IMR-90 (cell line): Measurements from ENCODE around the gene TNFRSF18. TPM values are rescaled to one million over a fixed set of nuclear protein-coding genes. Genes with fewer than 3 reads are reported as not detected.

Experiments used
- ATAC-seq: fragments of 200-7000 bp; cut with Tn5 transposase; 2 replicates; pipeline ENCODE4 v1.9.1; 2020; ENCODE audit warnings: low read depth, mild to moderate bottlenecking, moderate library complexity
- BruUV-seq: library from RNA; stranded (reverse); fragments of 400-500 nt; replicated peaks from 2 replicates; lab custom pipeline; 2021; lab: Mats Ljungman, UMichigan
- CTCF ChIA-PET: fragments of 300-600 bp; formaldehyde crosslinking; extraction: SDS; loops from one replicate; lab custom pipeline; 2021; ENCODE audit warnings: antibody characterized with exemption; lab: Yijun Ruan, JAX
- POLR2A ChIA-PET: fragments of 300-600 bp; sonication (Branson Sonifier 250); formaldehyde crosslinking; loops from one replicate; lab custom pipeline; 2022; ENCODE audit warnings: antibody characterized with exemption; ENCODE audit not compliant: unreplicated experiment; lab: Charles Lee
- DNase-seq: peaks from one replicate; pipeline ENCODE4 v3.0.0; 2013
- H2AFZ ChIP-seq: replicated peaks from 2 replicates; pipeline ENCODE3; 2013; ENCODE audit warnings: low read length, mild to moderate bottlenecking; ENCODE audit not compliant: poor library complexity
- H2AK5ac ChIP-seq: 2 replicates; pipeline ENCODE4 v1.6.1; 2013; ENCODE audit warnings: low read depth, low read length, inconsistent platforms
- H2AK9ac ChIP-seq: replicated peaks from 2 replicates; pipeline ENCODE3; 2013; ENCODE audit warnings: mild to moderate bottlenecking, low read depth, low read length, moderate library complexity; ENCODE audit not compliant: poor library complexity
- H2BK120ac ChIP-seq: 2 replicates; pipeline ENCODE4 v1.6.1; 2013; ENCODE audit warnings: low read depth, low read length, inconsistent platforms
- H2BK15ac ChIP-seq: 3 replicates; pipeline ENCODE4 v1.6.1; 2013; ENCODE audit warnings: low read depth, low read length, inconsistent platforms
- H2BK20ac ChIP-seq: 2 replicates; pipeline ENCODE4 v1.6.1; 2013; ENCODE audit warnings: low read depth, mild to moderate bottlenecking, inconsistent platforms, low read length, moderate library complexity
- H2BK5ac ChIP-seq: 2 replicates; pipeline ENCODE4 v1.6.1; 2013; ENCODE audit warnings: mild to moderate bottlenecking, low read depth, low read length, inconsistent platforms; ENCODE audit not compliant: poor library complexity, severe bottlenecking
- H3K14ac ChIP-seq: replicated peaks from 2 replicates; pipeline ENCODE4 v1.6.1; 2013; ENCODE audit warnings: low read depth, low read length, inconsistent platforms
- H3K18ac ChIP-seq: 2 replicates; pipeline ENCODE4 v1.6.1; 2013; ENCODE audit warnings: low read depth, low read length, control low read depth
- H3K23ac ChIP-seq: 2 replicates; pipeline ENCODE4 v1.6.1; 2013; ENCODE audit warnings: low read depth, low read length, inconsistent platforms
- H3K27ac ChIP-seq: 2 replicates; pipeline ENCODE4 v1.5.1; 2013; ENCODE audit warnings: mild to moderate bottlenecking, control low read depth, low read length; ENCODE audit not compliant: insufficient read depth
- H3K27me3 ChIP-seq: 2 replicates; pipeline ENCODE4 v1.6.1; 2013; ENCODE audit warnings: low read length; ENCODE audit not compliant: control insufficient read depth, insufficient read depth
- H3K36me3 ChIP-seq: 2 replicates; pipeline ENCODE4 v1.6.1; 2013; ENCODE audit warnings: low read length, mixed read lengths; ENCODE audit not compliant: control insufficient read depth, insufficient read depth
- H3K4ac ChIP-seq: 2 replicates; pipeline ENCODE4 v1.6.1; 2013; ENCODE audit warnings: low read depth, low read length, inconsistent platforms
- H3K4me1 ChIP-seq: 2 replicates; pipeline ENCODE4 v1.6.1; 2013; ENCODE audit warnings: low read length, mixed read lengths; ENCODE audit not compliant: control insufficient read depth, insufficient read depth
- H3K4me2 ChIP-seq: 2 replicates; pipeline ENCODE4 v1.6.1; 2013; ENCODE audit warnings: low read depth, mild to moderate bottlenecking, control low read depth, low read length, moderate library complexity
- H3K4me3 ChIP-seq: 2 replicates; pipeline ENCODE4 v1.5.1; 2013; ENCODE audit warnings: low read depth, mild to moderate bottlenecking, control low read depth, low read length, moderate library complexity; ENCODE audit not compliant: insufficient read depth
- H3K56ac ChIP-seq: 2 replicates; pipeline ENCODE4 v1.6.1; 2013; ENCODE audit warnings: low read length, inconsistent platforms; ENCODE audit not compliant: insufficient read depth; ENCODE audit errors: extremely low read depth
- H3K79me1 ChIP-seq, 2 experiments: 2 replicates each; pipeline ENCODE4 v1.6.1; 2013; ENCODE audit warnings: low read length in 2 of 2, inconsistent platforms in 1 of 2, low read depth in 1 of 2
- H3K9ac ChIP-seq: 2 replicates; pipeline ENCODE4 v1.6.1; 2013; ENCODE audit warnings: low read depth, low read length, control low read depth
- H3K9me1 ChIP-seq: 2 replicates; pipeline ENCODE4 v1.6.1; 2013; ENCODE audit warnings: low read length, inconsistent platforms; ENCODE audit not compliant: insufficient read depth
- H3K9me3 ChIP-seq: 2 replicates; pipeline ENCODE4 v1.6.1; 2013; ENCODE audit warnings: low read length; ENCODE audit not compliant: control insufficient read depth, insufficient read depth
- H4K20me1 ChIP-seq: 2 replicates; pipeline ENCODE4 v1.6.1; 2013; ENCODE audit warnings: low read length, inconsistent platforms; ENCODE audit not compliant: insufficient read depth
- H4K5ac ChIP-seq: 2 replicates; pipeline ENCODE4 v1.6.1; 2013; ENCODE audit warnings: mild to moderate bottlenecking, low read depth, low read length, control low read depth
- H4K8ac ChIP-seq, 2 experiments: 2 replicates each; pipeline ENCODE4 v1.6.1; 2013; ENCODE audit warnings: low read depth in 2 of 2, low read length in 2 of 2, control low read depth in 1 of 2, inconsistent platforms in 1 of 2
- H4K91ac ChIP-seq: 2 replicates; pipeline ENCODE4 v1.6.1; 2013; ENCODE audit warnings: low read depth, low read length, inconsistent platforms; ENCODE audit not compliant: insufficient read depth
- BHLHE40 ChIP-seq: fragments of 150-350 bp; IDR thresholded peaks from 2 replicates; pipeline ENCODE4 v1.6.1; 2016; ENCODE audit warnings: mild to moderate bottlenecking, low read depth, low read length
- CTCF ChIP-seq: conservative IDR thresholded peaks from 2 replicates; pipeline ENCODE4 v1.5.1; 2012; ENCODE audit warnings: mild to moderate bottlenecking, low read depth, low read length, improper control_type of control experiment
- FOS ChIP-seq: fragments of 150-350 bp; IDR thresholded peaks from 2 replicates; pipeline ENCODE4 v1.6.1; 2016; ENCODE audit warnings: low read depth, low read length
- NFE2L2 ChIP-seq: fragments of 150-350 bp; IDR thresholded peaks from 2 replicates; pipeline ENCODE4 v1.6.1; 2016; ENCODE audit warnings: low read depth, mild to moderate bottlenecking, low read length
- POLR2A ChIP-seq: IDR thresholded peaks from 2 replicates; pipeline ENCODE4 v1.6.1; 2012; ENCODE audit warnings: mild to moderate bottlenecking, low read depth, low read length
- RCOR1 ChIP-seq: IDR thresholded peaks from 2 replicates; pipeline ENCODE4 v1.6.1; 2012; ENCODE audit warnings: mild to moderate bottlenecking, low read length, improper control_type of control experiment; ENCODE audit not compliant: insufficient replicate concordance
- RFX5 ChIP-seq: IDR thresholded peaks from 2 replicates; pipeline ENCODE4 v1.8.0; 2012; ENCODE audit warnings: low read depth, mild to moderate bottlenecking, low read length, moderate library complexity
- USF2 ChIP-seq: fragments of 150-350 bp; IDR thresholded peaks from 2 replicates; pipeline ENCODE4 v1.6.1; 2017; ENCODE audit warnings: mild to moderate bottlenecking, antibody characterized with exemption, low read length, low read depth
- WGBS, 2 experiments: methylation state at CpG; one replicate each; pipeline versions ENCODE4 v1.1.5 to v1.1.7; 2013; ENCODE audit warnings: missing lambda C conversion rate in 2 of 2; ENCODE audit not compliant: insufficient read length in 1 of 2; ENCODE audit errors: extremely low coverage in 2 of 2; 5-methylcytosine and 5-hydroxymethylcytosine counted together
- dilution Hi-C: fragments of 300-500 bp; cut with HindIII; formaldehyde crosslinking; loops from one replicate; pipeline ENCODE4 v1.14.3; 2018; ENCODE audit warnings: low sequenced_read_pairs; ENCODE audit not compliant: unreplicated experiment
- in situ Hi-C: fragments of 300-500 bp; cut with MboI; formaldehyde crosslinking; loops from 3 replicates; pipeline ENCODE4 v1.14.3; 2019; ENCODE audit warnings: low sequenced_read_pairs, inconsistent platforms, mixed read lengths
- intact Hi-C: fragments of 100-400 bp; cut with micrococcal nuclease; formaldehyde crosslinking; loops from 2 replicates; pipeline ENCODE4 v1.10.0; 2022
- polyA plus RNA-seq, 3 experiments: library from polyadenylated mRNA; depleted of rRNA; stranded (reverse); fragments of >200 nt; gene quantifications; 2 replicates each; pipeline ENCODE4 v1.2.3, GENCODE V29; 2012; ENCODE audit warnings: low replicate concordance in 1 of 3
- total RNA-seq: library from RNA; depleted of rRNA; stranded (reverse); fragments of >200 nt; gene quantifications from 2 replicates; pipeline ENCODE4 v1.2.3, GENCODE V29; 2012

Gene TNFRSF18
- total and polyA plus RNA-seq, 2 of the 4 experiments (the other 2 are of a cell fraction), result 0.18 to 1.0 TPM

GRCh38 chr1:1225238-1225845 lies 18.9 kb upstream of the TNFRSF18 start:
- Histone ChIP-seq H3K79me1 (peaks cover 11 to 61% of the 10 kb centered on the region in 2 experiments; a peak in 3 of 4 replicates), H2BK20ac (no peak overlapping the region), H2AK5ac (no peak overlapping the region), H4K91ac (no peak overlapping the region), H2AK9ac (no peak overlapping the region), H4K20me1 (peaks cover 64% of the 10 kb centered on the region), H3K9me1 (peaks cover 15% of the 10 kb centered on the region), H3K9ac (no peak overlapping the region), H3K14ac (no peak overlapping the region), H3K27me3 (no peaks in the 10 kb centered on the region), H2AFZ (no peak overlapping the region), H2BK120ac (no peak overlapping the region), H3K27ac (no peak overlapping the region), H3K23ac (no peak overlapping the region), H3K4me2 (no peak overlapping the region), H3K4me1 (peaks cover 6% of the 10 kb centered on the region; the same call in 1 of the 2 replicates), H3K36me3 (peaks cover 70% of the 10 kb centered on the region), H3K4ac (no peak overlapping the region), H2BK5ac (no peak overlapping the region), H4K8ac (no peak overlapping the region), H4K5ac (no peak overlapping the region), H3K9me3 (no peaks in the 10 kb centered on the region), H2BK15ac (no peak overlapping the region), H3K56ac (no peak overlapping the region), H3K4me3 (no peak overlapping the region), H3K18ac (no peak overlapping the region)
- WGBS, 2 experiments, result 98% methylated on average over 16 of the region's 34 CpGs; no CpG with 5 or more reads in 1 of the 2 experiments
- no peak for DNase-seq
- intact Hi-C loops, result no loop called here
- in situ Hi-C loops, result no loop called here
- CTCF ChIA-PET, result no interaction called here
- TF ChIP-seq FOS, result no peak
- no peak for TF ChIP-seq BHLHE40
- TF ChIP-seq RFX5, result no peak
- no peak for TF ChIP-seq RCOR1
- no peak for TF ChIP-seq CTCF
- TF ChIP-seq USF2, result no peak
- no peak for TF ChIP-seq NFE2L2
- no peak for TF ChIP-seq POLR2A
- POLR2A ChIA-PET, result no interaction called here
- no TSS peak for BruUV-seq
- no peak for ATAC-seq
- dilution Hi-C loops, result no loop called here
